ENCODE data around the gene ANO5. TPM values are rescaled to one million over a fixed set of nuclear protein-coding genes. Genes with fewer than 3 reads are reported as not detected.

The ANO5 gene
- total RNA-seq, 3 donors from 2014 or later (not counting 1 experiment from before 2014, with no cell fraction given), result 0.05 to 0.08 (median 0.05) TPM

GRCh38 chr11:22161489-22161888 is 31.4 kb upstream of the ANO5 start:
- peaks cover 2% of the 10 kb centered on the region for H3K4me1 ChIP-seq (ENCODE audit: control insufficient read depth, insufficient read depth, low read length)
- DNase-seq (no peak), ATAC-seq (no peak)
- H3K36me3 ChIP-seq (ENCODE audit: control insufficient read depth, insufficient read depth, low read length), result no peaks in the 10 kb centered on the region
- H3K27me3 ChIP-seq (ENCODE audit: control insufficient read depth, insufficient read depth, low read length), result no peaks in the 10 kb centered on the region
- intact Hi-C loops (cut with micrococcal nuclease), result no loop called here
- Mint-ChIP-seq H3K27me3 (ENCODE audit: low read depth in 2 of 2) (no peaks in the 10 kb centered on the region), H3K36me3 (no peaks in the 10 kb centered on the region), H3K9me3 (no peaks in the 10 kb centered on the region), H3K4me1 (peaks cover 0 to 5% of the 10 kb centered on the region in 2 donors), H3K27ac (no peak overlapping the region), H3K4me3 (no peak overlapping the region)
- WGBS (ENCODE audit: insufficient coverage), result 100% methylated on average over 1 of the region's 1 CpG
- no peak overlapping the region for H3K4me3 ChIP-seq (ENCODE audit: low read length)
- TF ChIP-seq CTCF (IDR thresholded peaks at IDR 0.05), result no peak
- H3K9me3 ChIP-seq (ENCODE audit: control insufficient read depth, insufficient read depth, low read length), result no peaks in the 10 kb centered on the region
- no peak overlapping the region for H3K27ac ChIP-seq (ENCODE audit: low read length)

GRCh38 chr11:22162756-22163155 is 30.1 kb upstream of the ANO5 start:
- Mint-ChIP-seq H3K36me3 (no peaks in the 10 kb centered on the region), H3K27me3 (ENCODE audit: low read depth in 2 of 2) (no peaks in the 10 kb centered on the region), H3K4me3 (no peak overlapping the region), H3K27ac (no peak overlapping the region), H3K9me3 (no peaks in the 10 kb centered on the region), H3K4me1 (peaks cover 0 to 5% of the 10 kb centered on the region in 2 donors)
- 77% methylated on average over 3 of the region's 3 CpGs for WGBS (ENCODE audit: insufficient coverage)
- intact Hi-C loops (cut with micrococcal nuclease), result no loop called here
- Histone ChIP-seq H3K27me3 (ENCODE audit: control insufficient read depth, insufficient read depth, low read length) (no peaks in the 10 kb centered on the region), H3K4me1 (ENCODE audit: control insufficient read depth, insufficient read depth, low read length) (peaks cover 2% of the 10 kb centered on the region), H3K4me3 (ENCODE audit: low read length) (no peak overlapping the region), H3K9me3 (ENCODE audit: control insufficient read depth, insufficient read depth, low read length) (no peaks in the 10 kb centered on the region), H3K27ac (ENCODE audit: low read length) (no peak overlapping the region), H3K36me3 (ENCODE audit: control insufficient read depth, insufficient read depth, low read length) (no peaks in the 10 kb centered on the region)
- DNase-seq (no peak), ATAC-seq (no peak)
- TF ChIP-seq CTCF (IDR thresholded peaks at IDR 0.05), result no peak

- ATAC-seq (peak in 2 of 3 donors; percentile 17 to 63), DNase-seq (peak in 1 of 2 donors; percentile 2)
- Mint-ChIP-seq H3K27ac (no peak overlapping the region), H3K4me3 (no peak overlapping the region), H3K27me3 (ENCODE audit: low read depth in 2 of 2) (no peaks in the 10 kb centered on the region), H3K36me3 (no peaks in the 10 kb centered on the region), H3K4me1 (peaks cover 0 to 5% of the 10 kb centered on the region in 2 donors), H3K9me3 (no peaks in the 10 kb centered on the region)
- Histone ChIP-seq H3K27me3 (ENCODE audit: control insufficient read depth, insufficient read depth, low read length) (no peaks in the 10 kb centered on the region), H3K4me1 (ENCODE audit: control insufficient read depth, insufficient read depth, low read length) (peaks cover 2% of the 10 kb centered on the region), H3K36me3 (ENCODE audit: control insufficient read depth, insufficient read depth, low read length) (no peaks in the 10 kb centered on the region), H3K9me3 (ENCODE audit: control insufficient read depth, insufficient read depth, low read length) (no peaks in the 10 kb centered on the region), H3K27ac (ENCODE audit: low read length) (no peak overlapping the region), H3K4me3 (ENCODE audit: low read length) (no peak overlapping the region)
- no peak for TF ChIP-seq CTCF (IDR thresholded peaks at IDR 0.05)
- 10% methylated on average over 2 of the region's 3 CpGs for WGBS (ENCODE audit: insufficient coverage)
- intact Hi-C loops (cut with micrococcal nuclease), result no loop called here
Observed at GRCh38 chr11:22163394-22163797, 29.5 kb upstream of the ANO5 start.

DNA sequence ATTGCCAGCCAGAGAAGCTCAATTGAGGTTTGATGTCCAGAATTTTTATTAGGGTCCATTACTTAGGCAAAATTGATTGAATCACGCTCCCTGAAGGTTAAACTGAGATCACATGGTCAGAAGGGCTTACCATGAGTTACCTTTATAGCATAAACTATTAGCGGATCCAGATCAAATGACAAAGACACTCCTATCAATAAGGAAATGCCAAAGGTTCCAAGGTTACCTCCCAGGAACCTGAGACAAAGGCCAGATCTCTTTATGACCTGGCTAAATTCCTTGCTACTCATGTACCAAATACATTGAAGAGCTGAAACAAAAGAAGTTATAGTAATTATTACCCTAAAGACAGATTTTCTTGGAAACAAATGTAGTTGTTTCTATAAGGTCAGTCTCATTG is 27.8 kb upstream of the ANO5 start:
- Mint-ChIP-seq H3K9me3 (no peaks in the 10 kb centered on the region), H3K27ac (no peak overlapping the region), H3K4me1 (peaks cover 0 to 5% of the 10 kb centered on the region in 2 donors), H3K4me3 (no peak overlapping the region), H3K27me3 (ENCODE audit: low read depth in 2 of 2) (no peaks in the 10 kb centered on the region), H3K36me3 (no peaks in the 10 kb centered on the region)
- H3K27ac ChIP-seq (ENCODE audit: low read length), result no peak overlapping the region
- 63% methylated on average over 2 of the region's 2 CpGs for WGBS (ENCODE audit: insufficient coverage)
- H3K9me3 ChIP-seq (ENCODE audit: control insufficient read depth, insufficient read depth, low read length), result no peaks in the 10 kb centered on the region
- H3K36me3 ChIP-seq (ENCODE audit: control insufficient read depth, insufficient read depth, low read length), result no peaks in the 10 kb centered on the region
- no peak overlapping the region for H3K4me3 ChIP-seq (ENCODE audit: low read length)
- no peak for DNase-seq
- intact Hi-C loops (cut with micrococcal nuclease), result no loop called here
- no peaks in the 10 kb centered on the region for H3K27me3 ChIP-seq (ENCODE audit: control insufficient read depth, insufficient read depth, low read length)
- ATAC-seq, result no peak
- peaks cover 2% of the 10 kb centered on the region for H3K4me1 ChIP-seq (ENCODE audit: control insufficient read depth, insufficient read depth, low read length)
- no peak for TF ChIP-seq CTCF (IDR thresholded peaks at IDR 0.05)

All from natural killer cell (primary cell).